HUES6 (cell line): ENCODE data around the gene SCMH1.

Source experiments
- H3K27ac ChIP-seq: 2 replicates; pipeline ENCODE4 v1.7.0; 2013; ENCODE audit warnings: low read depth, mild to moderate bottlenecking, low read length, inconsistent platforms
- H3K27me3 ChIP-seq: 2 replicates; pipeline ENCODE4 v1.6.1; 2013; ENCODE audit warnings: low read length; ENCODE audit not compliant: control insufficient read depth, insufficient read depth
- H3K36me3 ChIP-seq: 2 replicates; pipeline ENCODE4 v1.6.1; 2013; ENCODE audit warnings: low read length; ENCODE audit not compliant: control insufficient read depth, insufficient read depth
- H3K4me1 ChIP-seq: 2 replicates; pipeline ENCODE4 v1.6.1; 2013; ENCODE audit warnings: low read length; ENCODE audit not compliant: control insufficient read depth, insufficient read depth
- H3K4me3 ChIP-seq: 2 replicates; pipeline ENCODE4 v1.5.1; 2013; ENCODE audit warnings: low read depth, low read length
- H3K9ac ChIP-seq: one replicate; pipeline ENCODE4 v1.6.1; 2013; ENCODE audit warnings: mild to moderate bottlenecking, low read length
- H3K9me3 ChIP-seq: 2 replicates; pipeline ENCODE4 v1.6.1; 2013; ENCODE audit warnings: low read depth, low read length; ENCODE audit not compliant: control insufficient read depth, insufficient read depth

SCMH1 gene

GRCh38 chr1:41101076-41101475 is 141.0 kb downstream of the SCMH1 start:
- Histone ChIP-seq H3K27ac (no peak overlapping the region), H3K27me3 (no peaks in the 10 kb centered on the region), H3K9ac (no peak overlapping the region), H3K36me3 (no peaks in the 10 kb centered on the region), H3K4me3 (no peak overlapping the region), H3K4me1 (no peaks in the 10 kb centered on the region), H3K9me3 (no peaks in the 10 kb centered on the region)

GRCh38 chr1:41100170-41100569 is 141.9 kb downstream of the SCMH1 start:
- Histone ChIP-seq H3K27ac (no peak overlapping the region), H3K4me3 (no peak overlapping the region), H3K27me3 (no peaks in the 10 kb centered on the region), H3K9me3 (no peaks in the 10 kb centered on the region), H3K36me3 (no peaks in the 10 kb centered on the region), H3K9ac (no peak overlapping the region), H3K4me1 (no peaks in the 10 kb centered on the region)

- H3K36me3 ChIP-seq, result no peaks in the 10 kb centered on the region
- H3K27ac ChIP-seq, result no peak overlapping the region
- H3K4me3 ChIP-seq, result no peak overlapping the region
- H3K27me3 ChIP-seq, result no peaks in the 10 kb centered on the region
- H3K9ac ChIP-seq, result no peak overlapping the region
- no peaks in the 10 kb centered on the region for H3K9me3 ChIP-seq
- H3K4me1 ChIP-seq, result no peaks in the 10 kb centered on the region
Measured at GRCh38 chr1:41098730-41099460, 143.2 kb downstream of the SCMH1 start.

GRCh38 chr1:41097105-41097504 is 145.0 kb downstream of the SCMH1 start:
- Histone ChIP-seq H3K9me3 (no peaks in the 10 kb centered on the region), H3K4me1 (no peaks in the 10 kb centered on the region), H3K27me3 (no peaks in the 10 kb centered on the region), H3K4me3 (no peak overlapping the region), H3K27ac (no peak overlapping the region), H3K9ac (no peak overlapping the region), H3K36me3 (no peaks in the 10 kb centered on the region)

GRCh38 chr1:41093826-41094225 is 148.3 kb downstream of the SCMH1 start:
- H3K36me3 ChIP-seq, result no peaks in the 10 kb centered on the region
- H3K4me3 ChIP-seq, result no peak overlapping the region
- no peaks in the 10 kb centered on the region for H3K4me1 ChIP-seq
- H3K27me3 ChIP-seq, result no peaks in the 10 kb centered on the region
- no peak overlapping the region for H3K9ac ChIP-seq
- no peaks in the 10 kb centered on the region for H3K9me3 ChIP-seq
- H3K27ac ChIP-seq, result no peak overlapping the region

GRCh38 chr1:41086921-41087320 is 155.2 kb downstream of the SCMH1 start:
- Histone ChIP-seq H3K27ac (no peak overlapping the region), H3K9me3 (no peaks in the 10 kb centered on the region), H3K27me3 (no peaks in the 10 kb centered on the region), H3K36me3 (no peaks in the 10 kb centered on the region), H3K4me3 (no peak overlapping the region), H3K4me1 (no peaks in the 10 kb centered on the region), H3K9ac (no peak overlapping the region)

GRCh38 chr1:41078616-41079015 is 163.5 kb downstream of the SCMH1 start:
- H3K4me1 ChIP-seq, result no peaks in the 10 kb centered on the region
- no peak overlapping the region for H3K9ac ChIP-seq
- no peaks in the 10 kb centered on the region for H3K27me3 ChIP-seq
- no peaks in the 10 kb centered on the region for H3K36me3 ChIP-seq
- H3K27ac ChIP-seq, result no peak overlapping the region
- no peak overlapping the region for H3K4me3 ChIP-seq
- peaks cover 4% of the 10 kb centered on the region; the same call in 1 of the 2 replicates for H3K9me3 ChIP-seq

- Histone ChIP-seq H3K27me3 (no peaks in the 10 kb centered on the region), H3K4me3 (no peak overlapping the region), H3K4me1 (no peaks in the 10 kb centered on the region), H3K9me3 (peaks cover 4% of the 10 kb centered on the region; the same call in 1 of the 2 replicates), H3K27ac (no peak overlapping the region), H3K9ac (no peak overlapping the region), H3K36me3 (no peaks in the 10 kb centered on the region)
Measured at GRCh38 chr1:41078193-41078592, 163.9 kb downstream of the SCMH1 start.

GRCh38 chr1:41073971-41074370 is 168.1 kb downstream of the SCMH1 start:
- Histone ChIP-seq H3K9ac (no peak overlapping the region), H3K4me1 (no peaks in the 10 kb centered on the region), H3K27me3 (no peaks in the 10 kb centered on the region), H3K9me3 (peaks cover 4% of the 10 kb centered on the region; the same call in 1 of the 2 replicates), H3K36me3 (no peaks in the 10 kb centered on the region; the same call in 1 of the 2 replicates), H3K4me3 (no peak overlapping the region), H3K27ac (no peak overlapping the region)

- Histone ChIP-seq H3K9ac (no peak overlapping the region), H3K4me1 (no peaks in the 10 kb centered on the region), H3K36me3 (no peaks in the 10 kb centered on the region; the same call in 1 of the 2 replicates), H3K4me3 (no peak overlapping the region), H3K27ac (no peak overlapping the region), H3K9me3 (no peaks in the 10 kb centered on the region), H3K27me3 (no peaks in the 10 kb centered on the region)
Measured at GRCh38 chr1:41072051-41072450, 170.1 kb downstream of the SCMH1 start.

- H3K27me3 ChIP-seq, result no peaks in the 10 kb centered on the region
Measured at GRCh38 chr1:41056907-41057306, 185.2 kb downstream of the SCMH1 start.

More at GRCh38 chr1:41056907-41057306, 185.2 kb downstream of the SCMH1 start:
- Histone ChIP-seq H3K27ac (no peak overlapping the region), H3K36me3 (peaks cover 2% of the 10 kb centered on the region; the same call in 1 of the 2 replicates), H3K9me3 (0 out of 2 replicates have a peak, but pooled peaks cover 8% of the 10 kb centered on the region), H3K4me1 (no peaks in the 10 kb centered on the region), H3K4me3 (no peak overlapping the region), H3K9ac (no peak overlapping the region)
